ENCODE results near the gene FGF14. TPM values are rescaled to one million over a fixed set of nuclear protein-coding genes. Genes with fewer than 3 reads are reported as not detected.
A peak's percentile ranks its signal among the peaks of the same experiment; 100 is the strongest.

The FGF14 gene
- total and polyA plus RNA-seq, 2 of the 4 experiments (the other 2 are of a cell fraction), result under 0.01 TPM; not detected in 1

- Histone ChIP-seq H3K36me3 (ENCODE audit: control insufficient read depth, insufficient read depth, low read length) (no peaks in the 10 kb centered on the region), H3K4me1 (ENCODE audit: control insufficient read depth, insufficient read depth, low read length) (no peaks in the 10 kb centered on the region), H2AK9ac (replicated peaks; ENCODE audit: low read depth, low read length, poor library complexity) (no peak overlapping the region), H3K14ac (replicated peaks; ENCODE audit: low read depth, low read length) (no peak overlapping the region), H2BK15ac (ENCODE audit: low read depth, low read length) (no peak overlapping the region), H3K9me1 (ENCODE audit: insufficient read depth, low read length) (no peaks in the 10 kb centered on the region), H3K4me3 (ENCODE audit: insufficient read depth, low read depth, low read length) (no peak overlapping the region), H3K27ac (ENCODE audit: insufficient read depth, low read length) (no peak overlapping the region), H2BK120ac (ENCODE audit: low read depth, low read length) (no peak overlapping the region), H3K9me3 (ENCODE audit: control insufficient read depth, insufficient read depth, low read length) (no peaks in the 10 kb centered on the region), H3K56ac (ENCODE audit: extremely low read depth, insufficient read depth, low read length) (no peak overlapping the region), H3K79me1 (ENCODE audit: low read depth in 1 of 2, low read length in 2 of 2) (no peaks in the 10 kb centered on the region), H3K9ac (ENCODE audit: low read depth, low read length) (no peak overlapping the region), H3K18ac (ENCODE audit: low read depth, low read length) (no peak overlapping the region), H3K4ac (ENCODE audit: low read depth, low read length) (no peak overlapping the region), H3K27me3 (ENCODE audit: control insufficient read depth, insufficient read depth, low read length) (no peaks in the 10 kb centered on the region), H4K8ac (ENCODE audit: low read depth in 2 of 2, low read length in 2 of 2) (no peak overlapping the region), H3K4me2 (ENCODE audit: low read depth, low read length) (no peak overlapping the region), H4K20me1 (ENCODE audit: insufficient read depth, low read length) (no peaks in the 10 kb centered on the region), H3K23ac (ENCODE audit: low read depth, low read length) (no peak overlapping the region), H2BK5ac (ENCODE audit: low read depth, low read length, poor library complexity, severe bottlenecking) (no peak overlapping the region), H2BK20ac (ENCODE audit: low read depth, low read length) (no peak overlapping the region), H4K91ac (ENCODE audit: insufficient read depth, low read depth, low read length) (no peak overlapping the region), H2AFZ (replicated peaks; ENCODE audit: low read length, poor library complexity) (no peak overlapping the region), H4K5ac (ENCODE audit: low read depth, low read length) (no peak overlapping the region), H2AK5ac (ENCODE audit: low read depth, low read length) (no peak overlapping the region)
- WGBS, 2 experiments (ENCODE audit: extremely low coverage in 2 of 2, insufficient read length in 1 of 2), result 13% methylated on average over 1 of the region's 5 CpGs; no CpG with 5 or more reads in 1 of the 2 experiments
- ChIA-PET POLR2A (ENCODE audit: unreplicated experiment) (no interaction called here), CTCF (interaction anchor here (0.6 kb wide), 1 partner anchor 1052 kb away, joined by 3 read pairs; no protein-coding TSS in a partner anchor)
- BruUV-seq (replicated peaks), result no TSS peak
- ATAC-seq (ENCODE audit: low read depth), result no peak
- DNase-seq, result no peak
- dilution Hi-C loops (cut with HindIII; ENCODE audit: low sequenced_read_pairs, unreplicated experiment) (no loop called here), in situ Hi-C loops (cut with MboI; ENCODE audit: low sequenced_read_pairs) (no loop called here), intact Hi-C loops (cut with micrococcal nuclease) (no loop called here)
- TF ChIP-seq CHD1 (IDR thresholded peaks at IDR 0.05; ENCODE audit: low read depth, low read length) (no peak), MAFK (IDR thresholded peaks at IDR 0.05; ENCODE audit: low read depth, low read length) (0 out of 2 replicates have a peak, but pooled peaks have one; percentile 6)
Observed at GRCh38 chr13:101858860-101859259, 543.0 kb downstream of the FGF14 start.

Measured in IMR-90 (cell line).